Measurements from ENCODE around the gene MACIR.

The MACIR gene

GRCh38 chr5:103293719-103294118 is 35.2 kb downstream of the MACIR start:
- DNase-seq: no peak

- DNase-seq: no peak
Observed at GRCh38 chr5:103294906-103295305, 36.3 kb downstream of the MACIR start.

GRCh38 chr5:103295424-103295823 is 36.9 kb downstream of the MACIR start:
- no peak for DNase-seq

- DNase-seq: no peak
Observed at GRCh38 chr5:103295871-103296270, 37.3 kb downstream of the MACIR start.

- no peak for DNase-seq
Observed at GRCh38 chr5:103298117-103298516, 39.6 kb downstream of the MACIR start.

- DNase-seq: no peak
Observed at GRCh38 chr5:103298607-103299188, 40.1 kb downstream of the MACIR start.

GRCh38 chr5:103305809-103306208 is 47.2 kb downstream of the MACIR start:
- DNase-seq: peak; percentile 16

GRCh38 chr5:103307470-103307869 is 48.9 kb downstream of the MACIR start:
- no peak for DNase-seq

- DNase-seq: no peak
Observed at GRCh38 chr5:103308774-103309173, 50.2 kb downstream of the MACIR start.

- no peak for DNase-seq
Observed at GRCh38 chr5:103313056-103313455, 54.5 kb downstream of the MACIR start.

GRCh38 chr5:103315455-103315854 is 56.9 kb downstream of the MACIR start:
- no peak for DNase-seq

- DNase-seq: no peak
Observed at GRCh38 chr5:103327451-103327850, 68.9 kb downstream of the MACIR start.

GRCh38 chr5:103327893-103328292 is 69.3 kb downstream of the MACIR start:
- DNase-seq: no peak
